ENCODE measurements around the gene TMEM132E.

TMEM132E gene

GRCh38 chr17:34628879-34629278, 49.5 kb downstream of the TMEM132E start:
- H3K27ac Mint-ChIP-seq: no peak overlapping the region
- H3K9me3 Mint-ChIP-seq: no peaks in the 10 kb centered on the region
- no peak for ATAC-seq
- H3K4me3 Mint-ChIP-seq: no peak overlapping the region
- H3K36me3 Mint-ChIP-seq: no peaks in the 10 kb centered on the region
- peaks cover 82% of the 10 kb centered on the region for H3K27me3 Mint-ChIP-seq
- H3K4me1 Mint-ChIP-seq: no peaks in the 10 kb centered on the region

- H3K4me1 Mint-ChIP-seq: no peaks in the 10 kb centered on the region
- no peak for ATAC-seq
- no peak overlapping the region for H3K4me3 Mint-ChIP-seq
- H3K27me3 Mint-ChIP-seq: peaks cover 75% of the 10 kb centered on the region
- H3K9me3 Mint-ChIP-seq: no peaks in the 10 kb centered on the region
- H3K27ac Mint-ChIP-seq: no peak overlapping the region
- H3K36me3 Mint-ChIP-seq: no peaks in the 10 kb centered on the region
These were observed 54.0 kb downstream of the TMEM132E start for GRCh38 chr17:34633351-34633750.

GRCh38 chr17:34633760-34634159, 54.4 kb downstream of the TMEM132E start:
- no peaks in the 10 kb centered on the region for H3K4me1 Mint-ChIP-seq
- H3K9me3 Mint-ChIP-seq: no peaks in the 10 kb centered on the region
- H3K27ac Mint-ChIP-seq: no peak overlapping the region
- no peaks in the 10 kb centered on the region for H3K36me3 Mint-ChIP-seq
- no peak overlapping the region for H3K4me3 Mint-ChIP-seq
- ATAC-seq: no peak
- H3K27me3 Mint-ChIP-seq: peaks cover 73% of the 10 kb centered on the region

- H3K36me3 Mint-ChIP-seq: no peaks in the 10 kb centered on the region
- ATAC-seq: no peak
- H3K9me3 Mint-ChIP-seq: no peaks in the 10 kb centered on the region
- no peaks in the 10 kb centered on the region for H3K4me1 Mint-ChIP-seq
- peaks cover 73% of the 10 kb centered on the region for H3K27me3 Mint-ChIP-seq
- no peak overlapping the region for H3K27ac Mint-ChIP-seq
- no peak overlapping the region for H3K4me3 Mint-ChIP-seq
These were observed 55.3 kb downstream of the TMEM132E start for GRCh38 chr17:34634551-34635160.

GRCh38 chr17:34635876-34636275, 56.5 kb downstream of the TMEM132E start:
- no peaks in the 10 kb centered on the region for H3K4me1 Mint-ChIP-seq
- no peak overlapping the region for H3K4me3 Mint-ChIP-seq
- H3K27me3 Mint-ChIP-seq: peaks cover 73% of the 10 kb centered on the region
- H3K27ac Mint-ChIP-seq: no peak overlapping the region
- no peaks in the 10 kb centered on the region for H3K36me3 Mint-ChIP-seq
- no peaks in the 10 kb centered on the region for H3K9me3 Mint-ChIP-seq
- ATAC-seq: no peak

GRCh38 chr17:34637041-34637547, 57.7 kb downstream of the TMEM132E start:
- Mint-ChIP-seq H3K36me3 (no peaks in the 10 kb centered on the region), H3K4me3 (peak overlapping the region; percentile 46), H3K4me1 (no peaks in the 10 kb centered on the region), H3K27ac (no peak overlapping the region), H3K27me3 (peaks cover 74% of the 10 kb centered on the region), H3K9me3 (no peaks in the 10 kb centered on the region)
- no peak for ATAC-seq

GRCh38 chr17:34637548-34638525, 58.5 kb downstream of the TMEM132E start:
- H3K4me1 Mint-ChIP-seq: no peaks in the 10 kb centered on the region
- peak overlapping the region; percentile 66 for H3K4me3 Mint-ChIP-seq
- peak; percentile 87 for ATAC-seq
- no peaks in the 10 kb centered on the region for H3K36me3 Mint-ChIP-seq
- peaks cover 71% of the 10 kb centered on the region for H3K27me3 Mint-ChIP-seq
- no peaks in the 10 kb centered on the region for H3K9me3 Mint-ChIP-seq
- H3K27ac Mint-ChIP-seq: peak overlapping the region; percentile 23

GRCh38 chr17:34638526-34639260, 59.3 kb downstream of the TMEM132E start:
- no peaks in the 10 kb centered on the region for H3K36me3 Mint-ChIP-seq

GRCh38 chr17:34639706-34640425, 60.5 kb downstream of the TMEM132E start:
- Mint-ChIP-seq H3K4me1 (no peaks in the 10 kb centered on the region), H3K4me3 (no peak overlapping the region), H3K36me3 (no peaks in the 10 kb centered on the region), H3K27me3 (peaks cover 71% of the 10 kb centered on the region), H3K9me3 (no peaks in the 10 kb centered on the region), H3K27ac (no peak overlapping the region)
- ATAC-seq: no peak

More at GRCh38 chr17:34638526-34639260, 59.3 kb downstream of the TMEM132E start:
- ATAC-seq: no peak
- no peaks in the 10 kb centered on the region for H3K4me1 Mint-ChIP-seq
- H3K27ac Mint-ChIP-seq: peak overlapping the region; percentile 23
- H3K4me3 Mint-ChIP-seq: peak overlapping the region; percentile 66
- no peaks in the 10 kb centered on the region for H3K9me3 Mint-ChIP-seq
- peaks cover 69% of the 10 kb centered on the region for H3K27me3 Mint-ChIP-seq

- Mint-ChIP-seq H3K9me3 (no peaks in the 10 kb centered on the region), H3K27ac (no peak overlapping the region), H3K4me1 (no peaks in the 10 kb centered on the region), H3K27me3 (peaks cover 75% of the 10 kb centered on the region), H3K4me3 (no peak overlapping the region), H3K36me3 (no peaks in the 10 kb centered on the region)
- no peak for ATAC-seq
These were observed 62.0 kb downstream of the TMEM132E start for GRCh38 chr17:34641368-34641767.

- Mint-ChIP-seq H3K27me3 (peaks cover 61% of the 10 kb centered on the region), H3K4me3 (no peak overlapping the region), H3K9me3 (no peaks in the 10 kb centered on the region), H3K27ac (no peak overlapping the region), H3K36me3 (no peaks in the 10 kb centered on the region), H3K4me1 (no peaks in the 10 kb centered on the region)
- ATAC-seq: no peak
These were observed 65.7 kb downstream of the TMEM132E start for GRCh38 chr17:34644941-34645550.

GRCh38 chr17:34645594-34645993, 66.2 kb downstream of the TMEM132E start:
- no peaks in the 10 kb centered on the region for H3K4me1 Mint-ChIP-seq
- no peak overlapping the region for H3K27ac Mint-ChIP-seq
- peaks cover 61% of the 10 kb centered on the region for H3K27me3 Mint-ChIP-seq
- no peak overlapping the region for H3K4me3 Mint-ChIP-seq
- no peaks in the 10 kb centered on the region for H3K9me3 Mint-ChIP-seq
- no peak for ATAC-seq
- no peaks in the 10 kb centered on the region for H3K36me3 Mint-ChIP-seq

GRCh38 chr17:34647511-34647910, 68.1 kb downstream of the TMEM132E start:
- ATAC-seq: no peak
- no peaks in the 10 kb centered on the region for H3K9me3 Mint-ChIP-seq
- H3K36me3 Mint-ChIP-seq: no peaks in the 10 kb centered on the region
- H3K4me1 Mint-ChIP-seq: no peaks in the 10 kb centered on the region
- no peak overlapping the region for H3K4me3 Mint-ChIP-seq
- peaks cover 62% of the 10 kb centered on the region for H3K27me3 Mint-ChIP-seq
- H3K27ac Mint-ChIP-seq: no peak overlapping the region

- no peak for ATAC-seq
- H3K4me3 Mint-ChIP-seq: no peak overlapping the region
- H3K4me1 Mint-ChIP-seq: no peaks in the 10 kb centered on the region
- no peaks in the 10 kb centered on the region for H3K9me3 Mint-ChIP-seq
- H3K27ac Mint-ChIP-seq: no peak overlapping the region
- H3K36me3 Mint-ChIP-seq: no peaks in the 10 kb centered on the region
- H3K27me3 Mint-ChIP-seq: peaks cover 58% of the 10 kb centered on the region
These were observed 70.8 kb downstream of the TMEM132E start for GRCh38 chr17:34650051-34650750.
